SH-SY5Y (cell line): ENCODE data around the gene WTAP.

Experiments used
- GATA2 ChIP-seq: IDR thresholded peaks from 2 replicates; pipeline ENCODE4 v1.6.1; 2011; ENCODE audit warnings: mild to moderate bottlenecking, low read depth, low read length
- GATA3 ChIP-seq: IDR thresholded peaks from 2 replicates; pipeline ENCODE4 v1.6.1; 2011; ENCODE audit warnings: low read depth, mild to moderate bottlenecking, low read length, moderate library complexity

- TF ChIP-seq GATA2 (no peak), GATA3 (no peak)
These were observed 73.0 kb downstream of the WTAP start, which contains the start of gene PNLDC1 for GRCh38 chr6:159800141-159800865.
